ENCODE data around the gene LOXL1. TPM values are rescaled to one million over a fixed set of nuclear protein-coding genes. Genes with fewer than 3 reads are reported as not detected.

The LOXL1 gene
- total RNA-seq, 2 donors from 2014 or later: 94.6 to 110 TPM

DNA sequence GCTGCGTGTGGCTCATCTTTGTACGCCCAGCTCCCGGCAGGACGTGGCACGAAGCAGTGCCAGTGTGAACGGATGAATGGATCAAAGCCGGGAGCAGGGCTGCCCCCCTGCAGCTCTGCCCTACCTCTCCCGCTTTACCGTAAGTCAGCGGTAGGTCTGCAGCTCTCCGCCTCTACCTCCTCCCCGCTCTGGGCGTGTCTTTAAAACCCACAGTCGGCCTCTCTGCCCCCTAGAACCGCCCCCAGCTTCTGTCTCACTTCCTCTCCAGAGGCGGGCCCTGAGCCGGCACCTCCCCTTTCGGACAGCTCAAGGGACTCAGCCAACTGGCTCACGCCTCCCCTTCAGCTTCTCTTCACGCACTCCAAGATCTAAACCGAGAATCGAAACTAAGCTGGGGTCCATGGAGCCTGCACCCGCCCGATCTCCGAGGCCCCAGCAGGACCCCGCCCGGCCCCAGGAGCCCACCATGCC is 68.2 kb downstream of the LOXL1 start, which contains the start of gene PML:
Gene PML (plus strand): TSS at position 304 of the 471 bp plus-strand sequence. CDS start 97 bp downstream, at position 401.
- intact Hi-C loops (cut with DNase I): no loop called here
- DNase-seq (ENCODE audit: low spot score): peak; percentile 99

DNA sequence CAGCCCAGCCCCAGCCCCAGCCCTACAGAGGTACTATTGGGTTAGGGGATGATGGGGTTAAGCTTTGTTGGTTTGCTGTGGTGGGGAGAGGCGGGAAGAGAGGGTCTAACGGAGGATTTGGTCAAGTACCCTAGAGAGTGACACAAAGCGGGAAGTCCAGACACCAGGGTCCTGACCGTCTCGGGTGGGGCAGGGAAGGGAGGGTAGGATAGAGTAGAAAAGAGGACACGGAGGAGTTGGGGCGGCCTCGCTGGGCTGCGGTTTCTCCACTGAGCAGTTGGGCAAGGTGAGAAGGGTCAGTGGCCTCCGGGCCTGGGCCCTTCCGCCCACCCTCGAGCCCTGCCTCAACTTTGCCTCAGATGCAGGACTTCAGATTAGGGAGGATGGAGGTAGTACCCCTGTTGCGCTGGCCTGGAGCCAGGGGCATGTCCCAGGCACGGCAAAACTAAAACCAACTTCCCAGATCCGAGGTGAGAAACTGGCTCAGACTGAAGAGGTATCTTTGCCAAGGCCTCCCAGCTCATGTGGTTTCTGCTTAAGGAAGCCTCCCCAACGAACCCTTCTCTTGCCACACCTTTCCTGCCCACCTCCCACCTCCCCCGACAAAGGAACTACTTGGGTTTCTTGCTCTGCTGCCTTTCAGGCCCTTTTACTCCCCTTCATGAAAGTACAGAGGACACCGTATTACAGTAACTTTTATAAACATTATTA is 68.8 kb downstream of the LOXL1 start:
- intact Hi-C loops (cut with DNase I): no loop called here
- DNase-seq (ENCODE audit: low spot score): peak; percentile 62

DNA sequence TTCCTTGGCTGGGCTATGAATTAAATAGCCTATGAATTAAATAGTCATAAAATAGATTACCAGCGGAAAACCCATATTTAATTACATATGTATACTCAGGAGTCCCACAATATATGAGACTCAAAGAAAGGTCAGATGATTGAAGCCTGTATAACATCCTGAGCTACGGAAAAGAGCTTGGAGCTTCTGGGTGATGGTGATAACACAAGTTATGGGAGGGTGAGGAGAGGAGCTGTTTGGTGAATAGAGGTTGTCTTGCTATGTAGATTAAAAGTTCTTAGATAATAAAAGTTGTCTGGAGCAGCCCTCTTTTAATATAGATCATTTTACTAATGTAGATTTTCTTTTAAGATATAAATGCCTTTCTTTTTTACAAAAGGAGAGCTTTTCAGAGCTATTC is 70.0 kb downstream of the LOXL1 start:
- DNase-seq (ENCODE audit: low spot score): no peak
- intact Hi-C loops (cut with DNase I): no loop called here

DNA sequence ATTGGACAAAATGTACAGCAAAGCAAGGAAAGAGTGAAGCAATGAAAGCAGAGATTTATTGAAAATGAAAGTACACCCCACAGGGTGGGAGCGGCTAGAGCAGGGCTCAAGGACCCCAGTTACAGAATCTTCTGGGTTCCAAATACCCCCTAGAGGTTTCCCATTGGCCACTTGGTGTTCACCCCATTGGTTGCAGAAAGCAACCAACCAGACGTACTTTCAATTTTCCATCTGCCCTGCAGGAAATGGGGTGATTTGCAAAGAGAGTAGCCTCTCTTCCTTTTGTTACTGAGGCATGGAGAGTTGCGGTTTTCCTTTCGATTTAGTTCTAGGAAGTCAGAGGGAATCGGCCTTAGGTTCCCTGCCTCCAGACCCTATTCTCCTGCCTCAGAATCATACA is 70.7 kb downstream of the LOXL1 start:
- peak; percentile 14 for DNase-seq (ENCODE audit: low spot score)
- intact Hi-C loops (cut with DNase I): no loop called here

DNA sequence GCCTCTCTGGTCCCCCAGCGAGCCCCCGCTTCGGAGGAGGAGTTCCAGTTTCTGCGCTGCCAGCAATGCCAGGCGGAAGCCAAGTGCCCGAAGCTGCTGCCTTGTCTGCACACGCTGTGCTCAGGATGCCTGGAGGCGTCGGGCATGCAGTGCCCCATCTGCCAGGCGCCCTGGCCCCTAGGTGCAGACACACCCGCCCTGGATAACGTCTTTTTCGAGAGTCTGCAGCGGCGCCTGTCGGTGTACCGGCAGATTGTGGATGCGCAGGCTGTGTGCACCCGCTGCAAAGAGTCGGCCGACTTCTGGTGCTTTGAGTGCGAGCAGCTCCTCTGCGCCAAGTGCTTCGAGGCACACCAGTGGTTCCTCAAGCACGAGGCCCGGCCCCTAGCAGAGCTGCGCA is 71.7 kb downstream of the LOXL1 start:
- DNase-seq (ENCODE audit: low spot score): peak; percentile 78
- intact Hi-C loops (cut with DNase I): no loop called here

Other genes starting within 250 kb of the LOXL1 start
- 100 to 1,000 TPM in 1 of 2 donors, 10 to 100 TPM in 1; 84.1 to 137 TPM for gene CD276, start 242.1 kb upstream of the LOXL1 start, total RNA-seq
- gene INSYN1, start 173.1 kb upstream of the LOXL1 start, total RNA-seq: 10 to 100 TPM; 12.8 to 13.8 TPM
- gene TBC1D21, start 52.9 kb upstream of the LOXL1 start, total RNA-seq: not detected
- gene STOML1, start 65.8 kb downstream of the LOXL1 start, total RNA-seq: 10 to 100 TPM; 17.3 to 20.1 TPM
- gene PML, start 68.3 kb downstream of the LOXL1 start, total RNA-seq: 10 to 100 TPM; 49.2 to 50.7 TPM
- gene GOLGA6A, start 156.1 kb downstream of the LOXL1 start, total RNA-seq: under 1 TPM in 1 of 2 donors, not detected in 1; 0.24 TPM
- gene ISLR2, start 204.1 kb downstream of the LOXL1 start, total RNA-seq: under 1 TPM; 0.62 to 0.65 TPM
- 100 to 1,000 TPM in 1 of 2 donors, 10 to 100 TPM in 1; 51.7 to 108 TPM for gene ISLR, start 247.2 kb downstream of the LOXL1 start, total RNA-seq

Data from posterior vena cava (tissue), 2 donors.